Measurements from ENCODE around the gene POLQ.

- TF ChIP-seq YY1 (IDR thresholded peaks at IDR 0.05; ENCODE audit: insufficient read depth, insufficient read length) (no peak), ZNF274 (IDR thresholded peaks at IDR 0.05; ENCODE audit: low read depth, low read length) (no peak), SUZ12 (IDR thresholded peaks at IDR 0.05; ENCODE audit: extremely low read depth, insufficient read depth, insufficient read length) (no peak)
Measured at GRCh38 chr3:121443456-121443855, 102.3 kb downstream of the POLQ start.
